ENCODE data around the gene BRD7. TPM values are rescaled to one million over a fixed set of nuclear protein-coding genes. Genes with fewer than 3 reads are reported as not detected.

Gene BRD7
- total RNA-seq, 4 donors from 2014 or later: 41.4 to 56.0 (median 46.8) TPM

DNA sequence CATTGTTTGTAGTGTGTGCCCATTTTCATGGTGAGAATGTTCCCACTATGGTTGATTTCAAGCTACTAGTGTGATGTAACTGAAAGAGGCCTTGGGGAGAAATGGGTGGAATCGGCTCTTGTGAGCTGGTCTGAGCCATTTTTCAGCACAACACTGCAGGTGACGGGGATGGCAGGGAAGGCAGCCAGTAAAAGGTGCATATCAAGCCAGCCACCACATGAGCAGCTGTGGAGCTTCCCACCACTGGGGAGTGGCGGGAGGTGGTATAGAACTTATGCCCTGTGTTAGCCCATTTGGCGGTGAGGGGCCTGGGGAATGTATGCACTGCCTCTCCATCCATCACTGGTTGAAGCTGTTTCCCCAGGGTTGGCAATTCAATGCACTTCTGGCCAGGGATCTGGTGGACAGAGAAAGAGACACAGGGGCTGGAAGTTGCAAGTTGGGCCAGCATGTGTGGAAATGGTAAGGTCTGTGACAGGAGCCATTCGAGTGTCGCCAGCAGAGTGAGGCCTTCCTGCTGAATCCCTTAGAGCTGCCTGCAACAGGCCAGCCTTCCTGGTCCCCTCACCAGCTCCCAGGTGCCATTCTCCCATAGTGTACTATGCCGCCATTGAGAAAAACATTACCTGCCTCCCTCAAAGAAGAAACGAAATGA, 31.7 kb upstream of the BRD7 start:
- 85 to 95% methylated on average over 7 to 8 of the region's 8 CpGs for WGBS, 2 donors
- Histone ChIP-seq H3K4me3 (replicated peaks in 1 of 3) (no peak overlapping the region), H3K4me1 (no peaks in the 10 kb centered on the region), H3K36me3 (no peaks in the 10 kb centered on the region), H3K27ac (no peak overlapping the region), H3K27me3 (no peaks in the 10 kb centered on the region), H3K9me3 (no peaks in the 10 kb centered on the region)
- TF ChIP-seq POLR2A (IDR thresholded peaks at IDR 0.05): no peak
- TF ChIP-seq, protein P1, sequence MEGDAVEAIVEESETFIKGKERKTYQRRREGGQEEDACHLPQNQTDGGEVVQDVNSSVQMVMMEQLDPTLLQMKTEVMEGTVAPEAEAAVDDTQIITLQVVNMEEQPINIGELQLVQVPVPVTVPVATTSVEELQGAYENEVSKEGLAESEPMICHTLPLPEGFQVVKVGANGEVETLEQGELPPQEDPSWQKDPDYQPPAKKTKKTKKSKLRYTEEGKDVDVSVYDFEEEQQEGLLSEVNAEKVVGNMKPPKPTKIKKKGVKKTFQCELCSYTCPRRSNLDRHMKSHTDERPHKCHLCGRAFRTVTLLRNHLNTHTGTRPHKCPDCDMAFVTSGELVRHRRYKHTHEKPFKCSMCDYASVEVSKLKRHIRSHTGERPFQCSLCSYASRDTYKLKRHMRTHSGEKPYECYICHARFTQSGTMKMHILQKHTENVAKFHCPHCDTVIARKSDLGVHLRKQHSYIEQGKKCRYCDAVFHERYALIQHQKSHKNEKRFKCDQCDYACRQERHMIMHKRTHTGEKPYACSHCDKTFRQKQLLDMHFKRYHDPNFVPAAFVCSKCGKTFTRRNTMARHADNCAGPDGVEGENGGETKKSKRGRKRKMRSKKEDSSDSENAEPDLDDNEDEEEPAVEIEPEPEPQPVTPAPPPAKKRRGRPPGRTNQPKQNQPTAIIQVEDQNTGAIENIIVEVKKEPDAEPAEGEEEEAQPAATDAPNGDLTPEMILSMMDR (IDR thresholded peaks at IDR 0.05): no peak
- no peak for DNase-seq
- intact Hi-C loops (cut with DNase I): no loop called here

DNA sequence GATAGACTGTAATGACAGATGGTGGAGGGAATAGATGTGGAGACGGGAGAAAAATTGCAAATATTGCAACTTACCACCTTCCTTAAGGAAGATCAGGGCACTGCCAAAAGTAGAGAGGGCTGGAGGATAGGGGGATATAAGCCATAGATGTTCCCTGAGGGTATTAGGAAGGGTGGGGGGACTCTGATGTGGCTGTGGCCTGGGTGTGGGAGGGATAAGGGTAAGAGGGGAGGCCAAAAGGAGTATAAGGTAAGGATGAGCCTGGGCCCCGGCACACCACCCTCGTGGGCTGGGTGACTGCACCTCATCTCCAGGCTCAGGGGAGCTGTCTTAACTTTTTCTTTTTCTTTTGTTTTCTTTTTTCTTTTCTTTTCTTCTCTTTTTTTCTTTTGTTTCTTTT, 30.6 kb upstream of the BRD7 start:
- Histone ChIP-seq H3K27me3 (no peaks in the 10 kb centered on the region), H3K9me3 (no peaks in the 10 kb centered on the region), H3K4me1 (no peaks in the 10 kb centered on the region), H3K27ac (no peak overlapping the region), H3K4me3 (replicated peaks in 1 of 3) (no peak overlapping the region), H3K36me3 (no peaks in the 10 kb centered on the region)
- 78 to 90% methylated on average over 3 of the region's 3 CpGs for WGBS, 2 donors
- TF ChIP-seq, protein P1 (IDR thresholded peaks at IDR 0.05): no peak
- TF ChIP-seq POLR2A (IDR thresholded peaks at IDR 0.05): no peak
- no peak for DNase-seq
- intact Hi-C loops (cut with DNase I): no loop called here

DNA sequence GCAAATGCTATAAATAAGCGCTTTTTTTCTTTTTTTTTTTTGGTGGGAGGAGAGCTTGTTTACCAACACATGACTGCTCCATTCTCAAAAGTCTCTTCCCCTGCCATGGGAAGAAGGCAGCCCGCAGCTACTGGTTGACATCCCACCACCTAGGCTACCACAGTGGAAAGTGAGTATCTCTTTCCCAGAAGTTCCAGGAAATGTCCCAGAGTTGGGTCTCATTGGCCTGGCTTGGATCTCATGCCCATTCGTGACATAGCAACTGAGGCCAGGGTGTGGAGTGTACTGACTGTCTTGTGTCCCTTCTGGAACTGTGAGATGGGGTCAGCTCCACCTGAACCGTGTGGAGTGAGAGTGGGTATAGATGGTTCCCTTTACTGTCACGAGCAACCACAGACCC, 29.5 kb upstream of the BRD7 start:
- no peaks in the 10 kb centered on the region for H3K27me3 ChIP-seq
- intact Hi-C loops (cut with DNase I): no loop called here
- TF ChIP-seq, protein P1 (IDR thresholded peaks at IDR 0.05): no peak
- H3K36me3 ChIP-seq: no peaks in the 10 kb centered on the region
- no peak overlapping the region for H3K4me3 ChIP-seq (replicated peaks in 1 of 3)
- no peak overlapping the region for H3K27ac ChIP-seq
- 88 to 92% methylated on average over 5 of the region's 5 CpGs for WGBS, 2 donors
- no peaks in the 10 kb centered on the region for H3K9me3 ChIP-seq
- H3K4me1 ChIP-seq: no peaks in the 10 kb centered on the region
- DNase-seq: no peak

DNA sequence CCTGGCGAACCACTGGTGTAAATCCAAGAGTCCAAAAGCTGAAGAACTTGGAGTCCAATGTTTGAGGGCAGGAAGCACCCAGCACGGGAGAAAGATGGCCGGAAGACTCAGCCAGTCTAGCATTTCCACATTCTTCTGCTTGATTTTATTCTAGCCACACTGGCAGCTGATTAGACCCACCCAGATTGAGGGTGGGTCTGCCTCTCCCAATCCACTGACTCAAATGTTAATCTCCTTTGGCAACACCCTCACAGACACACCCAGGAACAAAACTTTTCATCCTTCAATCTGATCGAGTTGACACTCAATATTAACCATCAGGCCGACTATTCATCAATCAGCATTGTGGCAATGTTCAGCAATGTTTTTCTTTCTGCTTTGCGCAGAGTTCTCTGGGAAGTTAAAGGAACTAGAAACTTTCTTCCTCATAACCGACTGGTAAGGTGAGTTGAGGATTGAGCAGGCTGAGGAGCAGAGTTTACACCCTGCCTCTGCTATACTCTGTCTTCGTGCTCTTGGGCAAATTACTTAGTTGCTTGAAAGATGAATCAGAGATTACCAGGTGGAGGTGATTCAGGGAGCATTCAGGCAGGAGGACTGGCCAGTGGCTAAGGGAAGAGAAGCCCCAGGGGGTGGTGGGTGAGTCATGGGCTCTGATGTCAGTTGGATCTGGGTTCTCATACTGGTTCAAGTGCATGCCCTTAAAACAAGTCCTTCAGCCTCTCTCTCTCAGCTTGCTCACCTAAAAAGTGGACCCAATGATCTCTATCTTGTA, 28.2 kb upstream of the BRD7 start:
- TF ChIP-seq, protein P1 (IDR thresholded peaks at IDR 0.05): no peak
- TF ChIP-seq POLR2A (IDR thresholded peaks at IDR 0.05): no peak
- no peak for DNase-seq
- WGBS, 2 donors: 81% methylated on average over 8 of the region's 8 CpGs
- intact Hi-C loops (cut with DNase I): no loop called here
- Histone ChIP-seq H3K9me3 (no peaks in the 10 kb centered on the region), H3K27ac (no peak overlapping the region), H3K4me1 (no peaks in the 10 kb centered on the region), H3K27me3 (no peaks in the 10 kb centered on the region), H3K36me3 (no peaks in the 10 kb centered on the region), H3K4me3 (replicated peaks in 1 of 3) (no peak overlapping the region)
